ENCODE results near the gene UNC13A.
"Not testable (repeated sequence)": the region's sequence is repeated elsewhere in the genome, so short reads cannot be mapped to it uniquely, and the experiment has no call there.

The UNC13A gene

GRCh38 chr19:17575871-17576757 is 112.0 kb downstream of the UNC13A start:
- no peaks in the 10 kb centered on the region for H3K27me3 Mint-ChIP-seq
- no peak overlapping the region for H3K4me3 Mint-ChIP-seq
- no peak for DNase-seq (ENCODE audit: low spot score in 2 of 2)
- ATAC-seq (replicated peaks; ENCODE audit: extremely low read depth, poor library complexity, severe bottlenecking), result no peak
- peak overlapping the region; percentile 35 for H3K27ac Mint-ChIP-seq (ENCODE audit: low read depth)
- no peaks in the 10 kb centered on the region for H3K9me3 Mint-ChIP-seq
- H3K4me1 Mint-ChIP-seq, result no peaks in the 10 kb centered on the region
- H3K36me3 Mint-ChIP-seq (ENCODE audit: insufficient read depth), result peaks cover 41% of the 10 kb centered on the region

GRCh38 chr19:17572638-17573037 is 115.5 kb downstream of the UNC13A start:
- Mint-ChIP-seq H3K27ac (ENCODE audit: low read depth) (peak overlapping the region; percentile 14), H3K27me3 (no peaks in the 10 kb centered on the region)

GRCh38 chr19:17570791-17571190 is 117.4 kb downstream of the UNC13A start:
- H3K4me1 Mint-ChIP-seq, result no peaks in the 10 kb centered on the region
- no peaks in the 10 kb centered on the region for H3K27me3 Mint-ChIP-seq
- no peak for DNase-seq (ENCODE audit: low spot score in 2 of 2)
- H3K9me3 Mint-ChIP-seq, result no peaks in the 10 kb centered on the region
- ATAC-seq (replicated peaks; ENCODE audit: extremely low read depth, poor library complexity, severe bottlenecking), result no peak
- no peak overlapping the region for H3K27ac Mint-ChIP-seq (ENCODE audit: low read depth)
- peaks cover 47% of the 10 kb centered on the region for H3K36me3 Mint-ChIP-seq (ENCODE audit: insufficient read depth)
- H3K4me3 Mint-ChIP-seq, result no peak overlapping the region

More at GRCh38 chr19:17572638-17573037, 115.5 kb downstream of the UNC13A start:
- ATAC-seq (replicated peaks; ENCODE audit: extremely low read depth, poor library complexity, severe bottlenecking) (no peak), DNase-seq (ENCODE audit: low spot score in 2 of 2) (no peak)
- Mint-ChIP-seq H3K4me3 (no peak overlapping the region), H3K9me3 (no peaks in the 10 kb centered on the region), H3K36me3 (ENCODE audit: insufficient read depth) (peaks cover 49% of the 10 kb centered on the region), H3K4me1 (no peaks in the 10 kb centered on the region)

GRCh38 chr19:17570291-17570690 is 117.9 kb downstream of the UNC13A start:
- H3K36me3 Mint-ChIP-seq (ENCODE audit: insufficient read depth), result peaks cover 47% of the 10 kb centered on the region
- H3K27ac Mint-ChIP-seq (ENCODE audit: low read depth); H3K27me3 Mint-ChIP-seq; H3K4me3 Mint-ChIP-seq; H3K9me3 Mint-ChIP-seq; H3K4me1 Mint-ChIP-seq; DNase-seq (ENCODE audit: low spot score in 2 of 2); ATAC-seq (replicated peaks; ENCODE audit: extremely low read depth, poor library complexity, severe bottlenecking): not testable (repeated sequence)

GRCh38 chr19:17567940-17568339 is 120.2 kb downstream of the UNC13A start:
- Mint-ChIP-seq H3K27ac (ENCODE audit: low read depth) (no peak overlapping the region), H3K36me3 (ENCODE audit: insufficient read depth) (peaks cover 49% of the 10 kb centered on the region)
- ATAC-seq (replicated peaks; ENCODE audit: extremely low read depth, poor library complexity, severe bottlenecking), result no peak

GRCh38 chr19:17565611-17566010 is 122.5 kb downstream of the UNC13A start:
- Mint-ChIP-seq H3K9me3 (no peaks in the 10 kb centered on the region), H3K4me1 (peaks cover 5% of the 10 kb centered on the region), H3K27me3 (no peaks in the 10 kb centered on the region), H3K27ac (ENCODE audit: low read depth) (no peak overlapping the region), H3K36me3 (ENCODE audit: insufficient read depth) (peaks cover 47% of the 10 kb centered on the region), H3K4me3 (no peak overlapping the region)
- DNase-seq (ENCODE audit: low spot score in 2 of 2) (no peak), ATAC-seq (replicated peaks; ENCODE audit: extremely low read depth, poor library complexity, severe bottlenecking) (no peak)

More at GRCh38 chr19:17567940-17568339, 120.2 kb downstream of the UNC13A start:
- Mint-ChIP-seq H3K9me3 (no peaks in the 10 kb centered on the region), H3K27me3 (no peaks in the 10 kb centered on the region), H3K4me1 (peaks cover 5% of the 10 kb centered on the region), H3K4me3 (no peak overlapping the region)
- no peak for DNase-seq (ENCODE audit: low spot score in 2 of 2)

GRCh38 chr19:17564781-17565180 is 123.4 kb downstream of the UNC13A start:
- Mint-ChIP-seq H3K36me3 (ENCODE audit: insufficient read depth) (peaks cover 47% of the 10 kb centered on the region), H3K27me3 (no peaks in the 10 kb centered on the region), H3K9me3 (no peaks in the 10 kb centered on the region), H3K4me1 (peaks cover 11% of the 10 kb centered on the region), H3K27ac (ENCODE audit: low read depth) (no peak overlapping the region), H3K4me3 (no peak overlapping the region)
- DNase-seq (ENCODE audit: low spot score in 2 of 2) (no peak), ATAC-seq (replicated peaks; ENCODE audit: extremely low read depth, poor library complexity, severe bottlenecking) (no peak)

GRCh38 chr19:17562561-17562960 is 125.6 kb downstream of the UNC13A start:
- ATAC-seq (replicated peaks; ENCODE audit: extremely low read depth, poor library complexity, severe bottlenecking) (no peak), DNase-seq (ENCODE audit: low spot score in 2 of 2) (no peak)
- Mint-ChIP-seq H3K27me3 (no peaks in the 10 kb centered on the region), H3K4me1 (peaks cover 16% of the 10 kb centered on the region), H3K36me3 (ENCODE audit: insufficient read depth) (peaks cover 36% of the 10 kb centered on the region), H3K4me3 (no peak overlapping the region), H3K27ac (ENCODE audit: low read depth) (no peak overlapping the region), H3K9me3 (no peaks in the 10 kb centered on the region)

GRCh38 chr19:17562097-17562496 is 126.1 kb downstream of the UNC13A start:
- H3K4me3 Mint-ChIP-seq, result no peak overlapping the region
- DNase-seq (ENCODE audit: low spot score in 2 of 2) (no peak), ATAC-seq (replicated peaks; ENCODE audit: extremely low read depth, poor library complexity, severe bottlenecking) (no peak)
- H3K27ac Mint-ChIP-seq (ENCODE audit: low read depth), result no peak overlapping the region
- no peaks in the 10 kb centered on the region for H3K9me3 Mint-ChIP-seq
- peaks cover 35% of the 10 kb centered on the region for H3K36me3 Mint-ChIP-seq (ENCODE audit: insufficient read depth)
- H3K4me1 Mint-ChIP-seq, result peaks cover 16% of the 10 kb centered on the region
- H3K27me3 Mint-ChIP-seq, result no peaks in the 10 kb centered on the region

- no peak for ATAC-seq (replicated peaks; ENCODE audit: extremely low read depth, poor library complexity, severe bottlenecking)
- DNase-seq (ENCODE audit: low spot score in 2 of 2), result no peak
- H3K27me3 Mint-ChIP-seq, result no peaks in the 10 kb centered on the region
Observed at GRCh38 chr19:17560205-17560595, 128.0 kb downstream of the UNC13A start.

GRCh38 chr19:17557466-17557865 is 130.7 kb downstream of the UNC13A start:
- ATAC-seq (replicated peaks; ENCODE audit: extremely low read depth, poor library complexity, severe bottlenecking), result no peak
- Mint-ChIP-seq H3K36me3 (ENCODE audit: insufficient read depth) (peaks cover 25% of the 10 kb centered on the region), H3K9me3 (no peaks in the 10 kb centered on the region), H3K4me1 (peaks cover 22% of the 10 kb centered on the region), H3K27me3 (no peaks in the 10 kb centered on the region), H3K27ac (ENCODE audit: low read depth) (no peak overlapping the region), H3K4me3 (peak overlapping the region; percentile 83)
- no peak for DNase-seq (ENCODE audit: low spot score in 2 of 2)

More at GRCh38 chr19:17560205-17560595, 128.0 kb downstream of the UNC13A start:
- H3K4me3 Mint-ChIP-seq, result no peak overlapping the region
- H3K9me3 Mint-ChIP-seq, result no peaks in the 10 kb centered on the region
- peak overlapping the region; percentile 2 for H3K27ac Mint-ChIP-seq (ENCODE audit: low read depth)
- H3K4me1 Mint-ChIP-seq, result peaks cover 23% of the 10 kb centered on the region
- H3K36me3 Mint-ChIP-seq (ENCODE audit: insufficient read depth), result peaks cover 36% of the 10 kb centered on the region

- no peak for ATAC-seq (replicated peaks; ENCODE audit: extremely low read depth, poor library complexity, severe bottlenecking)
- H3K4me3 Mint-ChIP-seq, result peak overlapping the region; percentile 83
- H3K9me3 Mint-ChIP-seq, result no peaks in the 10 kb centered on the region
- no peaks in the 10 kb centered on the region for H3K27me3 Mint-ChIP-seq
- H3K36me3 Mint-ChIP-seq (ENCODE audit: insufficient read depth), result peaks cover 20% of the 10 kb centered on the region
- H3K27ac Mint-ChIP-seq (ENCODE audit: low read depth), result no peak overlapping the region
- DNase-seq (ENCODE audit: low spot score in 2 of 2), result no peak
- peaks cover 22% of the 10 kb centered on the region for H3K4me1 Mint-ChIP-seq
Observed at GRCh38 chr19:17556995-17557394, 131.2 kb downstream of the UNC13A start.
